OCI-LY1 (cell line): Measurements from ENCODE around the gene SORBS2.

Source experiments
- EZH2 ChIP-seq: fragments of 200-600 bp; sonication (generic), shearing (Covaris generic); IDR thresholded peaks from 2 replicates; pipeline ENCODE4 v1.8.0; 2017; ENCODE audit warnings: borderline replicate concordance, mixed run types, mild to moderate bottlenecking, antibody characterized with exemption, low read length, moderate library complexity, mixed read lengths
- TF ChIP-seq, protein P1 (sequence below): fragments of 200-600 bp; sonication (generic), shearing (Covaris generic); IDR thresholded peaks from 2 replicates; pipeline ENCODE4 v1.5.1; 2017; ENCODE audit warnings: mild to moderate bottlenecking, antibody characterized with exemption, low read length, moderate library complexity, mixed read lengths

GRCh38 chr4:185793716-185794115 is 18.3 kb downstream of the SORBS2 start:
- no peak for TF ChIP-seq EZH2
- TF ChIP-seq, protein P1, sequence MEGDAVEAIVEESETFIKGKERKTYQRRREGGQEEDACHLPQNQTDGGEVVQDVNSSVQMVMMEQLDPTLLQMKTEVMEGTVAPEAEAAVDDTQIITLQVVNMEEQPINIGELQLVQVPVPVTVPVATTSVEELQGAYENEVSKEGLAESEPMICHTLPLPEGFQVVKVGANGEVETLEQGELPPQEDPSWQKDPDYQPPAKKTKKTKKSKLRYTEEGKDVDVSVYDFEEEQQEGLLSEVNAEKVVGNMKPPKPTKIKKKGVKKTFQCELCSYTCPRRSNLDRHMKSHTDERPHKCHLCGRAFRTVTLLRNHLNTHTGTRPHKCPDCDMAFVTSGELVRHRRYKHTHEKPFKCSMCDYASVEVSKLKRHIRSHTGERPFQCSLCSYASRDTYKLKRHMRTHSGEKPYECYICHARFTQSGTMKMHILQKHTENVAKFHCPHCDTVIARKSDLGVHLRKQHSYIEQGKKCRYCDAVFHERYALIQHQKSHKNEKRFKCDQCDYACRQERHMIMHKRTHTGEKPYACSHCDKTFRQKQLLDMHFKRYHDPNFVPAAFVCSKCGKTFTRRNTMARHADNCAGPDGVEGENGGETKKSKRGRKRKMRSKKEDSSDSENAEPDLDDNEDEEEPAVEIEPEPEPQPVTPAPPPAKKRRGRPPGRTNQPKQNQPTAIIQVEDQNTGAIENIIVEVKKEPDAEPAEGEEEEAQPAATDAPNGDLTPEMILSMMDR = no peak
